ENCODE data around the gene GLTPD2.

GLTPD2 gene

DNA sequence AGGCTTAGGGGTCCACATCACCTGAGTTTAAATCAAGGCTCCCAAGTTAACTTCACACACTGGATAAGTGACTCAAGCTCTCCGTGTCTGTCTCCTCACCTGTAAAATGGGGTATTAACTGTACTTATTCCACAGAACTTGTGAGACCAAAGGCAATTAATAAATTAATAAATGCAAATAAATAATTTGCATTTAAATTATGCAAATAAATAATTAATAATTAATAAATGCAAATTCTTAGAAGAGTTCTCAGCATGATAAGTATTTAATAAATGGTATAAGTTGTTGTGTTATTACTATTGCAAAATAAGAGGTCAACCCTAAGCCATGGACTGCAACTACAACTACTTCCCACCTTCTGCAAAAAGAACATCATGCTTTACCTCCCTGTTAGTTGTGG is 35.4 kb upstream of the GLTPD2 start:
- TF ChIP-seq, protein P1, sequence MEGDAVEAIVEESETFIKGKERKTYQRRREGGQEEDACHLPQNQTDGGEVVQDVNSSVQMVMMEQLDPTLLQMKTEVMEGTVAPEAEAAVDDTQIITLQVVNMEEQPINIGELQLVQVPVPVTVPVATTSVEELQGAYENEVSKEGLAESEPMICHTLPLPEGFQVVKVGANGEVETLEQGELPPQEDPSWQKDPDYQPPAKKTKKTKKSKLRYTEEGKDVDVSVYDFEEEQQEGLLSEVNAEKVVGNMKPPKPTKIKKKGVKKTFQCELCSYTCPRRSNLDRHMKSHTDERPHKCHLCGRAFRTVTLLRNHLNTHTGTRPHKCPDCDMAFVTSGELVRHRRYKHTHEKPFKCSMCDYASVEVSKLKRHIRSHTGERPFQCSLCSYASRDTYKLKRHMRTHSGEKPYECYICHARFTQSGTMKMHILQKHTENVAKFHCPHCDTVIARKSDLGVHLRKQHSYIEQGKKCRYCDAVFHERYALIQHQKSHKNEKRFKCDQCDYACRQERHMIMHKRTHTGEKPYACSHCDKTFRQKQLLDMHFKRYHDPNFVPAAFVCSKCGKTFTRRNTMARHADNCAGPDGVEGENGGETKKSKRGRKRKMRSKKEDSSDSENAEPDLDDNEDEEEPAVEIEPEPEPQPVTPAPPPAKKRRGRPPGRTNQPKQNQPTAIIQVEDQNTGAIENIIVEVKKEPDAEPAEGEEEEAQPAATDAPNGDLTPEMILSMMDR (conservative IDR thresholded peaks at IDR 0.05; ENCODE audit: low read length): no peak
- no peak for TF ChIP-seq EZH2phosphoT487 (IDR thresholded peaks at IDR 0.05; ENCODE audit: borderline replicate concordance)
- no peaks in the 10 kb centered on the region for H3K79me2 ChIP-seq (ENCODE audit: insufficient read depth, low read length)
- no peak overlapping the region for H3K4me2 ChIP-seq (ENCODE audit: low read depth, low read length, poor library complexity, severe bottlenecking)
- H4K20me1 ChIP-seq (ENCODE audit: insufficient read depth, low read length, poor library complexity, severe bottlenecking): no peaks in the 10 kb centered on the region
- no peaks in the 10 kb centered on the region for H3K4me1 ChIP-seq (ENCODE audit: insufficient read depth, low read length, poor library complexity, severe bottlenecking)
- no peak overlapping the region for H3K4me3 ChIP-seq (ENCODE audit: low read length, poor library complexity, severe bottlenecking)
- H2AFZ ChIP-seq (ENCODE audit: low read length): 0 out of 2 replicates have a peak overlapping the region, but pooled peaks have one; percentile 33
- H3K36me3 ChIP-seq (ENCODE audit: insufficient read depth, low read length): no peaks in the 10 kb centered on the region
- no peak overlapping the region for H3K9ac ChIP-seq (ENCODE audit: low read depth, low read length, poor library complexity, severe bottlenecking)
- H3K9me2 ChIP-seq (replicated peaks; ENCODE audit: low read depth, low read length): no peaks in the 10 kb centered on the region
- no peaks in the 10 kb centered on the region for H3K27me3 ChIP-seq (ENCODE audit: insufficient read depth, low read length, poor library complexity, severe bottlenecking)
- no peaks in the 10 kb centered on the region for H3K9me3 ChIP-seq (ENCODE audit: insufficient read depth, low read depth, low read length)
- no peaks in the 10 kb centered on the region for H3F3A ChIP-seq (ENCODE audit: low read depth)

DNA sequence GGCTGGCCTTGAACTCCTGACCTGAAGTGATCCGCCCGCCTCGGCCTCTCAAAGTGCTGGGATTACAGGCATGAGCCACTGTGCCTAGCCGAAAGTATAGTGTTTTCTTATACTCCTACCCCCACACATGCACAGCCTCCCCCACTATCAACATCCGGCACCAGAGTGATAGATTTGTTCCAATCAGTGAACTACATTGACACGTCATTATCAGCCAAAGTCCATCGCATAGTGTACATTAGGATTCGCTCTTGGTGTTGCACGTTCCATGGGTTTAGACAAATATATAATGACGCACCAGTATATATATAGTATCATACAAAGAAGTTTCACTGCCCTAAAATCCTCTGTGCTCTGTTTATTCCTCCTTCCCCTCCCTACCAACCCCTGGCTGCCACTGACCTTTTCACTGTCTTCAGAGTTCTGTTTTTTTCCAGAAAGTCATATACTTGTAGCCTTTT is 29.0 kb upstream of the GLTPD2 start:
- Histone ChIP-seq H2AFZ (ENCODE audit: low read length) (no peak overlapping the region), H3F3A (ENCODE audit: low read depth) (no peaks in the 10 kb centered on the region), H3K79me2 (ENCODE audit: insufficient read depth, low read length) (no peaks in the 10 kb centered on the region), H3K36me3 (ENCODE audit: insufficient read depth, low read length) (no peaks in the 10 kb centered on the region), H3K9ac (ENCODE audit: low read depth, low read length, poor library complexity, severe bottlenecking) (no peak overlapping the region), H3K4me3 (ENCODE audit: low read length, poor library complexity, severe bottlenecking) (no peak overlapping the region), H3K4me2 (ENCODE audit: low read depth, low read length, poor library complexity, severe bottlenecking) (no peak overlapping the region), H3K9me3 (ENCODE audit: insufficient read depth, low read depth, low read length) (no peaks in the 10 kb centered on the region), H3K27me3 (ENCODE audit: insufficient read depth, low read length, poor library complexity, severe bottlenecking) (no peaks in the 10 kb centered on the region), H4K20me1 (ENCODE audit: insufficient read depth, low read length, poor library complexity, severe bottlenecking) (no peaks in the 10 kb centered on the region), H3K9me2 (replicated peaks; ENCODE audit: low read depth, low read length) (no peaks in the 10 kb centered on the region), H3K4me1 (ENCODE audit: insufficient read depth, low read length, poor library complexity, severe bottlenecking) (no peaks in the 10 kb centered on the region)
- TF ChIP-seq, protein P1 (conservative IDR thresholded peaks at IDR 0.05; ENCODE audit: low read length): no peak
- TF ChIP-seq EZH2phosphoT487 (IDR thresholded peaks at IDR 0.05; ENCODE audit: borderline replicate concordance): no peak

- TF ChIP-seq EZH2phosphoT487 (IDR thresholded peaks at IDR 0.05; ENCODE audit: borderline replicate concordance): no peak
- TF ChIP-seq, protein P1 (conservative IDR thresholded peaks at IDR 0.05; ENCODE audit: low read length): no peak
- Histone ChIP-seq H4K20me1 (ENCODE audit: insufficient read depth, low read length, poor library complexity, severe bottlenecking) (no peaks in the 10 kb centered on the region), H3K9me2 (replicated peaks; ENCODE audit: low read depth, low read length) (no peaks in the 10 kb centered on the region), H3K27me3 (ENCODE audit: insufficient read depth, low read length, poor library complexity, severe bottlenecking) (no peaks in the 10 kb centered on the region), H3K36me3 (ENCODE audit: insufficient read depth, low read length) (no peaks in the 10 kb centered on the region), H3K9ac (ENCODE audit: low read depth, low read length, poor library complexity, severe bottlenecking) (no peak overlapping the region), H3K4me1 (ENCODE audit: insufficient read depth, low read length, poor library complexity, severe bottlenecking) (no peaks in the 10 kb centered on the region), H3K4me3 (ENCODE audit: low read length, poor library complexity, severe bottlenecking) (no peak overlapping the region), H3K4me2 (ENCODE audit: low read depth, low read length, poor library complexity, severe bottlenecking) (no peak overlapping the region), H3F3A (ENCODE audit: low read depth) (no peaks in the 10 kb centered on the region), H3K9me3 (ENCODE audit: insufficient read depth, low read depth, low read length) (no peaks in the 10 kb centered on the region), H3K79me2 (ENCODE audit: insufficient read depth, low read length) (no peaks in the 10 kb centered on the region), H2AFZ (ENCODE audit: low read length) (peak overlapping the region; percentile 44; the same call in 1 of the 2 replicates)
Observed at GRCh38 chr17:4764595-4764994, 24.2 kb upstream of the GLTPD2 start.
